Amygdala (tissue), 56 donors: ENCODE results near the gene HS6ST3.

Experiments used
- DNase-seq, 56 donors: peaks; one replicate each; lab custom pipeline; 2025; lab: John Stamatoyannopoulos, UW

The HS6ST3 gene

GRCh38 chr13:96690998-96691397 is 601.1 kb downstream of the HS6ST3 start:
- no peak for DNase-seq

DNA sequence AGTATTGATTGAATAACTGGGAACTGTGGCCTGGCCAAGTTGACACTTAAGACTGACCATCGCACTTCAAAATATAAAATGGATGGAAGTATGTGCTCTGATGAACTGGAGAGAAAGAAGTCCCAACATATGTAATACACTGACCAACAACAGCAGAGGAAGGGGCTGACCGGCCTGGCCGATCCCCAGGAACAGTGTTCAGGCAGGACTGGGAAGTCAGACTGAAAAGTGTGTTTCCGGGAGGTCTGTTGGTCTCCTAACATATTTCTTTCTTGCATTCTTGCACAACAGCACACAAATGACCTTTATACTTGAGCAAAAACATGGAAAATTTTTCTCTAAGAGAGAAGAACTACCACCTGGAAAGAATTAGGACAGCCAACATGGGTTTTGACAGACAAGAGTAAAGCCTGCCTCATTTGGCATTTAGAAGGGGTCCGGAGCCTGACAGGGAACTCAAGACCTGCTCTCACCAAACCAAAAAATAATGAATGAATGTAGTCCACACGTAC is 606.5 kb downstream of the HS6ST3 start:
- DNase-seq, result no peak

GRCh38 chr13:96700657-96701056 is 610.8 kb downstream of the HS6ST3 start:
- DNase-seq, result no peak

DNA sequence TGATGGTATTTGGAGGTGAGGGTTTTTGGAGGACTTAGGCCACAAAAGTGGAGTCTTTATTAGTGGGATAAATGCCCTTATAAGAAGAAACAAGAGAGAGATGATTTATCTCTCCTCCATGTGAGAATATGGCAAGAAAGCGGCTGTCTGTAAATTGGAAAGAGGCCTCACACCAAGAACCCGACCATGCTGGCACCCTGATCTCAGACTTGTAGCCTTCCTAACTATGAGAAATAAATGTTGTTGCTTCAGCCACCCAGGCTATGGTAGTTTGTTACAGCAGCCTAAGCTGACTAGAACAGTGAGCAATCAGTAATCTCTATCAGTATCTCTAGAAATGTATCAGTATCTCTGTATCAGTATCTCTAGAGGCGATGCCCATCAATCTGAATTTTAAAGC is 617.2 kb downstream of the HS6ST3 start:
- DNase-seq, result no peak

DNA sequence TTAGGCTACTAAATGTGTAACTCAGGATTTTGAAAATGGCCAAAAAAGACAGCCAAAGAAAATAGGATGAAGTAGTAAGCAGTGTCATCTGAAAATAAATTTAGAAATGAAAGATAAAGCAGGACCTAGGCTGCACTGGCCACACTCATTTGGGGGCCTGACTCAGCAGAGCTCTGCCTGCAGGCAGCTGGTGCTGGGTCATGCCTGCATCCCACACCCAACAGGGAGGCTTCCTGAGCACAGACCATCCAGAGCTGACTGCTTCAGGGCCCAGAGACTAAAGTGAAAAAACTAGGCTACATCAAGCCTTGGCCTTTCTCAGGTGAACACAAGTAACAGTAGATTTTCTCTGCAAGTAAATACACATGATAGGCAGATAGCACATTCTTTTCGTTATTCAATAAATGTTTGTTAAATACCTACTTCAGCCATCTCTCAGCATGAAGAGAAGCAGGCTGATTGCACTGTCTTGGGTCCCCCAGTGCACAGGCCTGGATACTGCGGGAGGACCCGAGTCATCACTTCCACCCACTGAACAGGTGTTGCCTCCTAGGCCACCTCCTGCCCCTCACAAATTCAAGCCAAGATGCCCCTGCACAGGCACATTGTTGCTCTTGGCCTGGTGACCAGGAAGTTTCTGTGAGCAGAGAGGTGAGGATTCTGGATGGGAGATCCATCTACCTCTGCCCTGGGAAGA is 620.4 kb downstream of the HS6ST3 start:
- no peak for DNase-seq

GRCh38 chr13:96720446-96720845 is 630.5 kb downstream of the HS6ST3 start:
- no peak for DNase-seq

DNA sequence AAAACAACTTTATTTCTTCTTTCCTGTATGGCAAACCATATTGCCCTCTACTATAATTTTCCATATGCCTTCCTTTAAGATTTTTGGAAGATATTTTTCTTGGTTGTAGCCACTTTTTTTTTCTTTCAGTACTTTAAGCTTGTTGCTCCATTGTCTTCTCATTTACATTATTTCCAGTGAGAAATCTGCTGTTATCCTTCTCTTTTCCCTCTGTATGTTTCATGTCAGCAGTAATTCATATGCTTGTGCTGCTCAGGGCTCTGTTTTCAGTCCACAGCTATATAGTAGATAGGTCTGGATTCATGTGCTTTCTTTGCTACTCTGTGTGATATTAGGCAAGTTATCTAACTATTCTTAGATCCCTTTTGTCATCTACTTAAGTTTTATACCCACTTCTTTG is 636.7 kb downstream of the HS6ST3 start:
- no peak for DNase-seq

GRCh38 chr13:96728463-96728862 is 638.6 kb downstream of the HS6ST3 start:
- no peak for DNase-seq

GRCh38 chr13:96730676-96731075 is 640.8 kb downstream of the HS6ST3 start:
- no peak for DNase-seq

DNA sequence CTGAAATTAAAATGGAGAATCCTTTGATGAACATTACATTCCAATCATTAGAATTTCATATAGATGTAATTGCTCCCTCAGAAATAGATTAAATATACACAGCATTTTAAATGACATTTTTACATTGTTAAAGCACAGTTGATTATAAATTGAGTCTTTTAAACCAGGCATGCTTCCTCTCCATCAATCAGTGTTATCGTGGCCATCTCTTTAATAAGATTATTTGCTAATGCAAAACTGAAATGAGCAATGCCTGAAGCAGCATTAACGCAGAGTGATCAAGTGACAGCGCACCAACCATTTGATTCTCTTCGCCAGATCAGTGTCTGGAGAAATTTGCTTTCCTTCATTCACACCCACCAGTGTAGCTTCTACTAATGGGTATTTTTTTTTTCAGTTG is 644.6 kb downstream of the HS6ST3 start:
- no peak for DNase-seq

- no peak for DNase-seq
Measured at GRCh38 chr13:96741779-96742178, 651.9 kb downstream of the HS6ST3 start.

DNA sequence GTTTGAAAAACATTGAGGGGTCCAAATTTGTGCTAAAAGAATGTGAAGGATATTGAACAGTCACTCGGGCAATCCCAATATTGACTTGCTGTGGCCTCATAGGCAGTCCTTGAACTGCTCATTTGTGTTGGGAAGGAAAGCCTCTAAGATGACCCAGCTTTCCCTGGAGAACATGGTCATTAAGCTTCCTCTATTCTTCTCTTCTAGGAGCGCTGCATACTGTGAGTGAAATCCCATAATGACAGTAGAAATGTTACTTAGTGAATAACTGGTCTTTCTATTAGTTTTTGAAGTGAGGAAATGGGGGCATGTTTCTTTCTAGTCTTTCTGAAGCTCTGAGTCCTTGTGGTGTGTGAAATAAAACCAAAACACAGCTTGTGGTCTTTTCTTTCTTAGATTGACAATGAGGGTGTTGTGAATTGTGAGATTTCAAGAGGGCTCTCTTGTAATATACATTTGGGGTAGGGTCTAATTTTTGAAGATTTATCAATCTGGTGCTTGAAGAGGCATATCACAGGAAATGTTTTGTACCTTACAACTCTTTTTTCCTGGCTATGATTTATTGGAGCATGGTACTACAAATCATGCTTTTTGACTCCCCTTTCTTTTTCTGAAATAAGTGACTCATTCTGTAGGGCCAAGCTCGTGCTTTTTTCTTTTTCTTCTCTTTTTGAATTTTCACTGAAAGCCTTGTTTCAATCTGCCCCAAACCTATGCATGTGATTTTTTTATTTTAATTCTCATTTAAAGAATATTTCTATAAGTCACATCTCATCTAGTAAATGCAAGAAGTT is 653.6 kb downstream of the HS6ST3 start:
- DNase-seq, result no peak

DNA sequence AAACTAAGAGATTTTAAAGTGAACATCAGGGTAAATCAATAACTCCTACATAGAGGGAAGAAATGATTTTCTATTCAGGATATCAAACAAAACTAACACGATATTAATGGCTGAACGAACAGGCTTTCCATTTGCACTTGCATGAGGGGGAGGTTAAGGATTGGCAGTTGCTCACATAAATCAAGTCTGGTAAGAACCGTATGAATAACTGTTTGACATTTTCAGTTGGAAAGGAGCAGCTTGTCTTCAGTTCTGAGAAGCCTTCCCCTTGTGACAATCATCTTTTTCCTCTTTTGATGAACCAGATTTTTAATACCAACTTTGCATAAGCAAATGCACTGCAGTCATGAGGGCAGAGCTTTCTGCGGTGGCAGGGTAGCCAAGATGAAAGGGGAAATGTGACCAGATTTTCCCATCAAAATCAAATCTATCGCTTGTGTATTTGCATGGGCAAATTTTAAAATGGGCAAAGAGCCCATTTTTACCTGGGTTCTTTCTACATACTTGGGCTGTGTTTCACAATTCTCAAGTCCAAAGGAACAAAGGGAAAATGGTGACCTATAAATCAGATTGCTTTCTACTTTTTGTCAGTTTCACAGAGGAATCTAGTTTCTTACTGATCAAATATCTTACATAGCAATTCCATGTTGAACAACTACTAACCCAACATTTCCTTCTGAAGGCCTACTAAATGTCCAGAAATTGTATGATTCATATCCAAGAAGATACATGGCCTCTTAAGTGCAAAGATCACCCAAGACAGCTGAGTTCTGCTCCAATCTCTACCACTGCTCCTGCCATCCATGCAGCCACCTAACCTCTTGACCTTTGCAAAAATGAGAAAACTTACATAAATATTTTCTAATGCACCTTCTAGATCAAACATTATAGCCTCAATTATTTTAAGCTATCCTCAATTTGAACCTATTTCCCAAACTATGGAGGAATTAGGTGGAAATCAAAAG is 654.7 kb downstream of the HS6ST3 start:
- no peak for DNase-seq

- DNase-seq, result peak in 2 of 56 donors; percentile 2 to 4
Measured at GRCh38 chr13:96746886-96747285, 657.0 kb downstream of the HS6ST3 start.

DNA sequence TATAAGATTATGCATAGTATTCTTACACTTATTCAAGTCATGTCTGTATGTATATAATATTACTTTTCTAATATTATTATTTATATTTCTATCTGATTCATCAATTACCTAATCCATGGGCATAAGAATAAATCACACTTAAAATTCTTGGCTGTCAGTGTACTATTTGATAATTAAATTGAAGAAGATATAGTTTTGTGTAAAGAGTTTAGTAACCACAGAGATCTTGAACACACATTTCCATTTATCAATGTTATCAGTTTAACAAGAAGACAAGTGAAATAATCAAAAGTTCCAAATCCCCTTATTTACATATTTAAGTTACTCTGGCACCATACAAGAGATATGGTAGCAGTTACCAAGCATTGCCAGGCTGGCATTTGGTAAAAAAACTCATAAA is 659.9 kb downstream of the HS6ST3 start:
- no peak for DNase-seq

DNA sequence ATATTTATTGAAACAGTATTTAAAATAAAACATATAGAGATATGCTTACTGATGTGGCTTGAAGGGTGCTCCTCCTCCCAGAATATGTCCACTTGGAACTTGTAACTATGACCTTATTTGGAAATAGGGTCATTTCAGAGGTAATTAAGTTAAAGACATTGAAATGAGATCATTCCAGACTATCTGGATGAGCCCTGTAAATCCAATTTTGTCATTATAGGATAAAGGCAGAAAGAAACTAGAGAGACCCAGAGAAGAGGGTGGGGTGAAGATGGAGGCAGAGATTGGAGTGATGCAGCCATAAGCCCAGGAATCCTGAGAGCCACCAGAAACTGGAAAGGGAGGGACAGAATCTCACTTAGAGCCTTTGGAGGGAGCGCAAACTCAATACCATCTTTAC is 661.2 kb downstream of the HS6ST3 start:
- DNase-seq, result no peak

DNA sequence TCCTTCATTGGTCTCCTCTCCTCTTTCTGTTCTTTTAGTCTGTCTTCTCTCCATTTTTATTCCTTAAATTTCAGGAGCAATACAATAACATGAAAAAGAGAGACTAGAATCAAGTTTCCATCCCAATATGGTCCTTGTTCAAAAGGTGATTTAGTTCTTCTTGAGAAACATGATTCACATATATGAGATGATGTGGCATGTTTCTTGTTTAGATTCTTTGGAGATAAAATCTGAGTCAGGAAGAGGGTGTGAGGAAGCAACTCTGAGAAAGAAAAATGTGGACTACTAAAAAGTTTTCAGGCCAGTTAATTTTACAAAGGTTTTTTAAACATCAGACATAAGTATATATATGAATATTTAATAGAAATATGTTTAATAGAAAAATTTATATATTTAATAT is 673.0 kb downstream of the HS6ST3 start:
- DNase-seq, result no peak

- no peak for DNase-seq
Measured at GRCh38 chr13:96766306-96766705, 676.4 kb downstream of the HS6ST3 start.

- DNase-seq, result no peak
Measured at GRCh38 chr13:96768524-96768923, 678.6 kb downstream of the HS6ST3 start.

DNA sequence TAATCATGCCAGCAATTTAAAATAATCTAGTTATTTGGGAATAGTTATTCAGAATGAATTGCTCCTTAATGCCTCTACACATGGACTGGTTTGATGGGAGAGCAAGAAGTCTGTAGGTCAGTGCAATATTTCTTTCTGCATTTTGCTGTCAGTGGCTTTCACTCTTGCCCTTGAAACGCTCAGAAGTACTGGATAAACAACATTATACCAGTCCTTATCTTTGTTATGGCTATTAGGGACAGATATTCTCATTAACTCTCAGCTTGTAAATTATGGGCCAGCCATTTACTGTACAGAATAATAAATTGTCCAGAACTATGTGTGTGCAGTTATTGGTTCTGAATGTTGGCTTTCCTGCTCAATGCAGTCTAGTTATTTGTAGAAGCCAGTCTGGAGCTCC is 680.0 kb downstream of the HS6ST3 start:
- no peak for DNase-seq
